ENCODE data around the gene TIMP2.
"Not testable (repeated sequence)": the region's sequence is repeated elsewhere in the genome, so short reads cannot be mapped to it uniquely, and the experiment has no call there.

The TIMP2 gene

GRCh38 chr17:78888941-78889518, 36.2 kb downstream of the TIMP2 start:
- DNase-seq (ENCODE audit: low read depth) = no peak

GRCh38 chr17:78886954-78887353, 38.2 kb downstream of the TIMP2 start:
- no peak for DNase-seq (ENCODE audit: low read depth)

GRCh38 chr17:78885956-78886355, 39.2 kb downstream of the TIMP2 start:
- DNase-seq (ENCODE audit: low read depth) = no peak

- no peak for DNase-seq (ENCODE audit: low read depth)
Measured at GRCh38 chr17:78884876-78885667, 40.1 kb downstream of the TIMP2 start.

- no peak for DNase-seq (ENCODE audit: low read depth)
Measured at GRCh38 chr17:78884148-78884825, 40.9 kb downstream of the TIMP2 start.

GRCh38 chr17:78883533-78884131, 41.6 kb downstream of the TIMP2 start:
- DNase-seq (ENCODE audit: low read depth) = no peak

GRCh38 chr17:78883089-78883532, 42.1 kb downstream of the TIMP2 start:
- DNase-seq (ENCODE audit: low read depth) = no peak

GRCh38 chr17:78882540-78883088, 42.6 kb downstream of the TIMP2 start:
- DNase-seq (ENCODE audit: low read depth) = no peak

- DNase-seq (ENCODE audit: low read depth) = no peak
Measured at GRCh38 chr17:78879635-78880186, 45.5 kb downstream of the TIMP2 start.

GRCh38 chr17:78878871-78879527, 46.2 kb downstream of the TIMP2 start:
- no peak for DNase-seq (ENCODE audit: low read depth)

- DNase-seq (ENCODE audit: low read depth) = no peak
Measured at GRCh38 chr17:78878261-78878660, 46.9 kb downstream of the TIMP2 start.

GRCh38 chr17:78876954-78877517, 48.2 kb downstream of the TIMP2 start:
- not testable (repeated sequence) for DNase-seq (ENCODE audit: low read depth)

GRCh38 chr17:78876094-78876597, 49.0 kb downstream of the TIMP2 start:
- DNase-seq (ENCODE audit: low read depth) = no peak

GRCh38 chr17:78875363-78876093, 49.7 kb downstream of the TIMP2 start:
- no peak for DNase-seq (ENCODE audit: low read depth)

GRCh38 chr17:78873519-78874340, 51.5 kb downstream of the TIMP2 start:
- DNase-seq (ENCODE audit: low read depth) = no peak

- DNase-seq (ENCODE audit: low read depth) = no peak
Measured at GRCh38 chr17:78872486-78872885, 52.7 kb downstream of the TIMP2 start.

- no peak for DNase-seq (ENCODE audit: low read depth)
Measured at GRCh38 chr17:78870621-78871020, 54.6 kb downstream of the TIMP2 start.

- DNase-seq (ENCODE audit: low read depth) = no peak
Measured at GRCh38 chr17:78868391-78868790, 56.8 kb downstream of the TIMP2 start.

GRCh38 chr17:78867046-78867445, 58.1 kb downstream of the TIMP2 start:
- DNase-seq (ENCODE audit: low read depth) = not testable (repeated sequence)
